Thyroid gland (tissue), 4 donors: ENCODE measurements around the gene ZNF423.

Experiments
- CTCF ChIP-seq, 6 experiments: fragments of 200-600 bp in 3 of 6; fragments of 450-650 bp in 3 of 6; sonication (generic) in 3 of 6; IDR thresholded peaks; one replicate each; pipeline ENCODE4 v1.5.1; 2016 to 2019; ENCODE audit warnings: antibody characterized with exemption in 6 of 6, mild to moderate bottlenecking in 2 of 6, inconsistent platforms in 1 of 6, moderate library complexity in 1 of 6
- POLR2A ChIP-seq, 2 donors: fragments of 450-650 bp; IDR thresholded peaks; one replicate each; pipeline ENCODE4 v1.6.1; 2017; ENCODE audit warnings: antibody characterized with exemption in 2 of 2, mild to moderate bottlenecking in 2 of 2, moderate library complexity in 1 of 2

- TF ChIP-seq CTCF (IDR thresholded peaks at IDR 0.05) (no peak), POLR2A (IDR thresholded peaks at IDR 0.05) (no peak)
Observed at GRCh38 chr16:49502136-49502881, 353.6 kb downstream of the ZNF423 start.
